Activated naive CD8-positive, alpha-beta T cell treated with anti-CD3 and anti-CD28 coated beads for 36 hours (primary cell): ENCODE data around the gene MYH11. TPM values are rescaled to one million over a fixed set of nuclear protein-coding genes. Genes with fewer than 3 reads are reported as not detected.
A peak's percentile ranks its signal among the peaks of the same experiment; 100 is the strongest.

ENCODE experiments used
- DNase-seq: peaks from one replicate; pipeline ENCODE4 v3.0.0; 2021
- H3K27ac Mint-ChIP-seq: one replicate; pipeline ENCODE4 v1.8.0; 2022; ENCODE audit warnings: mild to moderate bottlenecking, moderate library complexity, mixed read lengths
- H3K27me3 Mint-ChIP-seq: one replicate; pipeline ENCODE4 v1.8.0; 2022; ENCODE audit warnings: mild to moderate bottlenecking, mixed read lengths
- H3K36me3 Mint-ChIP-seq: one replicate; pipeline ENCODE4 v1.8.0; 2021; ENCODE audit warnings: mild to moderate bottlenecking, mixed read lengths
- H3K4me1 Mint-ChIP-seq: one replicate; pipeline ENCODE4 v1.8.0; 2021; ENCODE audit warnings: mixed read lengths
- H3K4me3 Mint-ChIP-seq: one replicate; pipeline ENCODE4 v1.8.0; 2022; ENCODE audit warnings: mild to moderate bottlenecking, moderate library complexity, mixed read lengths
- H3K9me3 Mint-ChIP-seq: one replicate; pipeline ENCODE4 v1.8.0; 2022; ENCODE audit warnings: mixed read lengths
- total RNA-seq, 2 experiments: library from RNA; stranded (reverse); gene quantifications; one replicate each; pipeline ENCODE4 v1.2.3, GENCODE V29; 2021

MYH11 gene
- total RNA-seq, 2 experiments from 2014 or later = not detected

DNA sequence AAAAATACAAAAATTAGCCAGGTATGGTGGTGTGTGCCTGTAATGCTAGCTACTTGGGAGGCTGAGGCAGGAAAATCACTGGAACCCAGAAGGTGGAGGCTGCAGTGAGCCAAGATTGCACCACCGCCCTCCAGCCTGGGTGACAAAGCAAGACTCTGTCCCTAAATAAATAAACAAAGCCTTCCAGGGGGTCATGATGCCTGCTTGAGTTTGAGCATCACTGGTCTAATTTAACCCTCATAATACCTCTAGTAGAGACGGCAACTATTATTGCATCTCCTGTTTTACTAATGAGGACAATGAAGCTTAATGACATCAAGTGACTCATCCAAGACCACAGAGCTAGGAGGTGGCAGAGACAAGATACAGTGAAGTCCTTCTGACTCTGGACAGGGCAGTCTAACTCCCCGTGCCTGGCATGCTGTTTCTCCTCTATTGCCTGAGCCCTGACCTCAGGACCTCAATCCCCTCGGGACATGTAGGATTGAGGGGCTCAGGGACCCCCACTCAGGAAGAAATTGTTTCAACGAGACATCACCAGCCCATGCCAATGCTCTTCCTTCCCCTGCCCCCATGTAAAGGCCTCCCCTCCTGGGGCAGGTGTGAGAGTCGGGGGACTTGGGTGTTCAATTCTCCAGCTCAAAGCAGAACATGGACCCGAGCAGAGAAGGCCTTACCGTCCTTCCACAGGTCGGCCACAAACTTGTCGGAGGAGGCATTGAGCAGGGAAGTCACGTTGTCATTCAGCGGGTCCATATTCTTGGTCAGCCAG lies 103.9 kb downstream of the MYH11 start:
- H3K27ac Mint-ChIP-seq = no peak overlapping the region
- no peaks in the 10 kb centered on the region for H3K4me1 Mint-ChIP-seq
- H3K36me3 Mint-ChIP-seq = no peaks in the 10 kb centered on the region
- H3K9me3 Mint-ChIP-seq = no peaks in the 10 kb centered on the region
- no peak for DNase-seq
- no peak overlapping the region for H3K4me3 Mint-ChIP-seq
- H3K27me3 Mint-ChIP-seq = no peaks in the 10 kb centered on the region

DNA sequence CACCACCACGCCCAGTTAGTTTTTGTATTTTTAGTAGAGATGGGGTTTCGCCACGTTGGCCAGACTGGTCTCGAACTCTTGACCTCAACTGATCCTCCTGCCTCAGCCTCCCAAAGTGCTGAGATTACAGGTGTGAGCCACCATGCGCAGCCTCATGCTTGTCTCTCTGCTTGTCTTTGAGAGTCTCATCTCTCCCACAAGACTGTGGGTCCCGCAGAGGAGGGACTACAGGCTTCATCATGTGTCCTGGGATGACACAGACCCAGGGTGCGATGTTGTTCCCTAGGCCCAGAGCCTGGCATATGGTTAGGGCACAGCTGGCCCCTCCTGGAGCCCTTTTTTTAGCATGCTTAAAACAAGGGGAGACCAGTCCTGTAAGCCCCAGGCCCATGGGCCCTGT lies 104.9 kb downstream of the MYH11 start:
- DNase-seq = no peak
- Mint-ChIP-seq H3K27me3 (no peaks in the 10 kb centered on the region), H3K27ac (no peak overlapping the region), H3K4me3 (no peak overlapping the region), H3K36me3 (no peaks in the 10 kb centered on the region), H3K4me1 (no peaks in the 10 kb centered on the region), H3K9me3 (no peaks in the 10 kb centered on the region)

DNA sequence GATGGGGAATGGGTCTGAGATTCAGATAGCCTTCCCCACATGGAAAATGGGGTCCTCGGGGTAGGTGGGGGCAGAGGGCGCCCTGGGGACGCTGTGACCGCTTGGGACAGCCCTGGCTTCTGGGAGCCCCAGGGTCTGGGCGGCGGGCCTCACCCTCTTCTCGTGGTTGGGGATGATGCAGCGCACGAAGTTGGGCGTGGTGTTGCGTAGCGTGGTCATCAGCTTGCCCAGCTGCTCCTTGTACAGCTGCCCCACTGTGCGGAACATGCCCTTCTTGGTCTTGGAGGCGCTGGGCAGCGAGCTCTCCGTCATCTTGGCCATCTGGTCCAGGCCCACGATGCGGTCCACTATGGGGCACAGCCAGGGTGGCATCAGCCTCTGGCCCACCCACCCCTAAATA lies 106.8 kb downstream of the MYH11 start:
- Mint-ChIP-seq H3K36me3 (no peaks in the 10 kb centered on the region), H3K4me3 (no peak overlapping the region), H3K27me3 (no peaks in the 10 kb centered on the region), H3K9me3 (no peaks in the 10 kb centered on the region), H3K4me1 (no peaks in the 10 kb centered on the region), H3K27ac (no peak overlapping the region)
- no peak for DNase-seq

DNA sequence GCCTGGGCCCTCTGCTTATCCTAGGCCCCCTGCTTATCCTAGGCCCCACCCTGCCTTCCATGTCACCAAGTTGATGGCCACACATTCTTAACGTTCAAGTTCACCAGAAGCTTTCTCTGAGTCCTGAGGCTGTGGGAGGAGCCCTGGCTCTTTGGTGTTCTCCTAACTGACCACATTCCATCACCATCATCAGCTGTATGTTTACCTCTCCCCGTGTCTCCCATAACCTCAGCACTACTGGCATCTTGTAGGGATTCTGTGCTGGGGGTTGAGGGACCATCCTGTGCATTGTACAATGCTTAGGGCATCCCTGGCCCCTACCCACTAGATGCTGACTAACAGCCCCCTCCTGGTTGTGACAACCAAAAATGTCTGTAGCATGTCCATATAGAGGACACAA lies 107.5 kb downstream of the MYH11 start:
- no peak overlapping the region for H3K4me3 Mint-ChIP-seq
- DNase-seq = no peak
- no peaks in the 10 kb centered on the region for H3K27me3 Mint-ChIP-seq
- H3K27ac Mint-ChIP-seq = no peak overlapping the region
- H3K9me3 Mint-ChIP-seq = no peaks in the 10 kb centered on the region
- no peaks in the 10 kb centered on the region for H3K36me3 Mint-ChIP-seq
- no peaks in the 10 kb centered on the region for H3K4me1 Mint-ChIP-seq

DNA sequence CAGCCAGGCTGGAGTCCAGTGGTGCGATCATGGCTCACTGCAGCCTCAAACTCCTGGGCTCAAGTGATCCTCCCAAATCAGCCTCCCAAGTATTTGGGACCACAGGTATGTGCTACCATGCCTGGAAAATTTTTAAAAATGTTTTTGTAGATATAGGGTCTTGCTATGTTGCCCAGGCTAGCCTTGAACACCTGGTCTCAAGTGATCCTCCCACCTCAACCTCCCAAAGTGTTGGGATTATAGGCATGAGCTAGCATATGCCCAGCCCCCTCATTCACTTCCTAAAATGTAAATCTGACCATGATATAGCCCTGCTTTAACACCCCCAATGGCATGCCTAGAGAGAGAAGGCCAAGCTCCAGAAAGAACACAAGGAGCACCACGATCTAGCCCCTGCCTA lies 108.2 kb downstream of the MYH11 start:
- DNase-seq = no peak
- no peaks in the 10 kb centered on the region for H3K4me1 Mint-ChIP-seq
- H3K36me3 Mint-ChIP-seq = no peaks in the 10 kb centered on the region
- no peaks in the 10 kb centered on the region for H3K9me3 Mint-ChIP-seq
- H3K4me3 Mint-ChIP-seq = no peak overlapping the region
- no peaks in the 10 kb centered on the region for H3K27me3 Mint-ChIP-seq
- no peak overlapping the region for H3K27ac Mint-ChIP-seq

DNA sequence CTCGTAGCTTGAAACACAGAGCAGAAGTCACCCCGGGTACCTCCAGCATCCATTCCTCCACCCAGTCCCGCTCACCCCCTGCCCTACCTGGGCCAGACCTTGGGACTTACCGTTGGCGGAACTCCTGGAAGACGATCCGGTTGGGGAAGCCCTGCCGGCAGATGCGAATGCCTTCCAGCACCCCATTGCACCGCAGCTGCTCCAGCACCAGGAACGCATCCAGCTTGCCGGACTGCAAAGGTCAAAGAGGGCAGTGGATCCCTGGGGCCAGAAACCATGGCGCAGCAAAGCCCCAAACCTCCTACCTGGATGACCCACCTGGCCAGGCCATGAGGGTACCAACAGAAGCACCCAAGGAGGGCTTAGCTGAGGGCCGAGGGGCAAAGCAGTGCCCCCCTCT lies 108.9 kb downstream of the MYH11 start:
- no peaks in the 10 kb centered on the region for H3K4me1 Mint-ChIP-seq
- no peaks in the 10 kb centered on the region for H3K27me3 Mint-ChIP-seq
- H3K27ac Mint-ChIP-seq = no peak overlapping the region
- no peaks in the 10 kb centered on the region for H3K36me3 Mint-ChIP-seq
- no peaks in the 10 kb centered on the region for H3K9me3 Mint-ChIP-seq
- no peak overlapping the region for H3K4me3 Mint-ChIP-seq
- no peak for DNase-seq

DNA sequence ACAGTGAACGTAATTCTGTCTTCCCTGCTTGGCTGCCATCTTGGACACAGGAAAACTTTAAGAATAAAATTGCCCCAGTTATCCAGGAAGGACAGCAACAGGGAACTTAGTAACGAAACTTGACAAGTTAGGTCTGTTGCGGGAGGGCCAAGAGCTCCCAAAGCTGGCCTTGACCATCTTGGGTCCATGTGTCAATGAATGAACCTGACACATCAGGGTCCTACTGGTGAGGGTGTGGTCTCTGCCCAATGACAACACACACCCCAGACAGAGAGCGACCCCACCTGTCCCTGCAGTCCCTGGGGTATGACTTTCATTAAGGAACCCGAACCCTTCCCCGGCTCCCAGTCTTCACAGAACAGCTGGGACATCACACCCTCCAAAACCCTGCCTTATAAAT lies 110.5 kb downstream of the MYH11 start:
- Mint-ChIP-seq H3K27ac (no peak overlapping the region), H3K27me3 (no peaks in the 10 kb centered on the region), H3K9me3 (no peaks in the 10 kb centered on the region), H3K4me3 (no peak overlapping the region), H3K4me1 (no peaks in the 10 kb centered on the region), H3K36me3 (peaks cover 3% of the 10 kb centered on the region)
- DNase-seq = no peak

DNA sequence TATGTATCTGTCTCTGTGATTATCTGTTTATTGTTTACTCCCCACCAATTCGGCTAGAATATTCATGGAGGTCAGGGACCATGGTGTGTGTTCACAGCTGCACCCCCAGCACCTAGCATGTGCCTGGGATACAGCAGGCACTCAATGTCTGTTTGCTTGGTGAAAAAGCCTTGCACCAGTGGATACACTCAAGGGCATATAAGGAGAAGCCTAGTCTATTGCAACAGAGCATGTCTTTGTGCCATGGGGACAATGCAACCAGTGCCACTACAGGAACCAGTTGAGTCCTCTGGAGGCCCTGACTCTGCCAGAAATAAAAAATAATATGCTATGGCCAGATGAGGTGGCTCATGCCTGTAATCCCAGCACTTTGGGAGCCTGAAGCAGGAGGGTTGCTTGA lies 113.2 kb downstream of the MYH11 start:
- Mint-ChIP-seq H3K9me3 (no peaks in the 10 kb centered on the region), H3K36me3 (peaks cover 3% of the 10 kb centered on the region), H3K27me3 (no peaks in the 10 kb centered on the region), H3K27ac (no peak overlapping the region), H3K4me3 (no peak overlapping the region), H3K4me1 (no peaks in the 10 kb centered on the region)
- no peak for DNase-seq

DNA sequence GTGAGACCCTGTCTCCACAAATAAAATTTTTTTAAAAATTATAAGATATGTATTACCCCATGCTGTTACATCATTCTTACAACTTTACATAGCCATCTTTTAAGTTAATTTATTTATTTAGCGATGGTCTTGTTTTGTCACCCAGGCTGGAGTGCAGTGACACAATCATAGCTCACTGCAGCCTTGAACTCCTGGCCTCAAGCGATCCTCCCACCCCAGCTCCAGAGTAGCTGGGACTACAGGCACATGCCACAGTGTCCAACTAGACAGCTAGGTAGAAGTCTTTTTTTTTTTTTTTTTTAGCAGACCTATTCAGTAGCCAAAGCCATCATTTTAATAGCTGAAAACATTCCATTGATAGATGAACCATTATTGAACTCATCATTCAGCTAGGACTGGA lies 114.1 kb downstream of the MYH11 start:
- H3K4me1 Mint-ChIP-seq = no peaks in the 10 kb centered on the region
- no peak overlapping the region for H3K27ac Mint-ChIP-seq
- H3K4me3 Mint-ChIP-seq = no peak overlapping the region
- no peak for DNase-seq
- H3K36me3 Mint-ChIP-seq = peaks cover 3% of the 10 kb centered on the region
- no peaks in the 10 kb centered on the region for H3K27me3 Mint-ChIP-seq
- H3K9me3 Mint-ChIP-seq = no peaks in the 10 kb centered on the region

DNA sequence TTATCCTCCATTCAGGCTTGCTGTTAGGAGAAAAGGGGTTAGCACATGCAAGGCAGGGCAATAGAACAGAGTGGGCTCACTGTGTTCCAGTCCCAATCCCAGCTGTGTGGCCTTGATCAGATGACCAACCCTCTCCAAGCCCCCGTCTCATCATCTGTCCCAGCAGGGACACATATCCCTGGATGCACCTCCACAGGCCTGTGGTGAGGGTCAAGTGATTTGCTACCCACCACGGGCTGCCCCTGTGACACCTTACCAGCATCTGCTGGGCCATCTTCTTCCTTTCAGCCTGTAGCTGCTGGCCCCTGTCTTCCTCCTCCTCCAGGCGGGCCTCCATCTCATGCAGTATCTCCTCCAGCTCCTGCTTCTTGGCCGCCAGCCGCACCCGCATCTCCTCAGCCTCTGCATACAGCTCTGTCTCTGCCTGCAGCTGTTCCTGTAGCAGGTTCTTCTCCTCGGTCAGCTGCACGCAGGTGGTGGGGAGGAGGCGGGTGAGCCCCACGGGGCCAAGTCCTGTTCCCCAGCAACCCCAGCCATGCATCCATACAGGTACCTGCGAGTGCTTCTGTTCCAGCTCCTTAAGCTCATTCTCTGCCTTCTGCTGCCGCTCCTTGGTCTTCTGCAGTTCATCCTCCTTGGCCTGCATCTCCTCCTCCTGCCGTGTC lies 115.5 kb downstream of the MYH11 start:
- Mint-ChIP-seq H3K27ac (no peak overlapping the region), H3K4me3 (no peak overlapping the region), H3K9me3 (no peaks in the 10 kb centered on the region), H3K36me3 (peaks cover 3% of the 10 kb centered on the region), H3K27me3 (no peaks in the 10 kb centered on the region), H3K4me1 (no peaks in the 10 kb centered on the region)
- DNase-seq = no peak

DNA sequence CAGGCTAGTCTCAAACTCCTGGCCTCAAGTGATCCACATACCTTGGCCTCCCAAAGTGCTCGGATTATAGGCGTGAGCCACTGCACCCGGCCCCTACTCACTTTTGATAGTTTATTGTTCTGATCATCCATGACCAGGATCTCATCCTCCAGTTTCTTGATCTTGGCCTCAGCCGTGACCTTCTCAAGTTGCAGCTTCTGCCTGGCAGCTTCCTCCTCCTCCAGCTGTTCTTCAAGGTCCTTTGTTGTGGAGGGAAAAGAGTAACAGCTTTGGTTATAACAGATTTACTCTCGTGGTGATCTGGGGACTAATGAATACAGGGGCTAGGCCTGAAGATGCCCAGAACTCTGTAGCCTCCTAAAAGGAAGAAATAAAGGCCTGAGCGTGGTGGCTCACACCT lies 116.9 kb downstream of the MYH11 start:
- DNase-seq = no peak
- H3K27me3 Mint-ChIP-seq = no peaks in the 10 kb centered on the region

DNA sequence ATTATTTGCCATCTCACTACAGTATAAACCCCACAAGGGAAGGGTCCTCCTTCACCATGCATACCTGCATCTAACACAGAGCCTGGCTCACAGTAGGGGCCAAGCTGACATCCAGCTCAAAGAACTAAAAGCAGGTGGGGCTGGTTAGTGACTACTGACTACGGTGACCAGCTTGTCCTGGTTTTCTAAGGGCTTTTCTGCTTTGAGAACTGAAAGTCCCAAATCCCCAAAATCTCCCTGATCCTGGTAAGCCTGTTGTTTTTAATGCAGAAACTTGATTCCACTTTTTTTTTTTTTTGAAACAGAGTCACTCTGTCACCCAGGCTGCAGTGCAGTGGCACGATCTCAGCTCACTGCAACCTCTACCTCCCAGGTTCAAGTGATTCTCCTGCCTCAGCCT lies 117.4 kb downstream of the MYH11 start:
- Mint-ChIP-seq H3K27ac (no peak overlapping the region), H3K9me3 (no peaks in the 10 kb centered on the region), H3K36me3 (peaks cover 3% of the 10 kb centered on the region), H3K4me1 (no peaks in the 10 kb centered on the region), H3K4me3 (no peak overlapping the region), H3K27me3 (no peaks in the 10 kb centered on the region)
- DNase-seq = no peak

More for the DNA sequence above, 116.9 kb downstream of the MYH11 start:
- Mint-ChIP-seq H3K4me3 (no peak overlapping the region), H3K36me3 (peaks cover 3% of the 10 kb centered on the region), H3K27ac (no peak overlapping the region), H3K9me3 (no peaks in the 10 kb centered on the region), H3K4me1 (no peaks in the 10 kb centered on the region)

DNA sequence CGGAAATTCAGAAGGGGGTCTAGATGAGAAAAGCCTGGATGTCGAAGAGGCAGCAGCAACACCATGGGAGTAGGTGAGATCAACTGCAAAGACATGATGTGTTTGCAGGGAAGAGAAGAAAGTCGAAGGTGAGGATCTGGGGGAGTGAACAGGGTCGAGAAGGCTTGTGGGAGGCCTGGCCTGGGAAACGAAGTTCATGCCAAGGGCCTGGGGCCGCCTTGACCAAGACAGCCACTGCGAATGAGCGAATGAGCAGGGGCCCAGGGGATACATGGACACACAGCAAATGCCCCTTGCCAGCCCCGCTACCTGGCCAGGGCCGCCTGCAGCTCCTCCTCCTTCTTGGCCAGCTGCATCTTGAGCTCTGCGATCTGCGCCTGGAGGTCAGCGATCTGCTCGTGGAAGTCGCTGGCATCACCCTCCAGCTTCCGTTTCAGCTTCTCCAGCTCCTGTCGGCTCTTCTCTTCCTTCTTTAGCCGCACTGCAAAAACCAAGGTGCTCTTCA lies 119.6 kb downstream of the MYH11 start:
- H3K27ac Mint-ChIP-seq = no peak overlapping the region
- H3K4me1 Mint-ChIP-seq = no peaks in the 10 kb centered on the region
- H3K27me3 Mint-ChIP-seq = no peaks in the 10 kb centered on the region
- no peaks in the 10 kb centered on the region for H3K9me3 Mint-ChIP-seq
- no peak overlapping the region for H3K4me3 Mint-ChIP-seq
- DNase-seq = no peak
- H3K36me3 Mint-ChIP-seq = peaks cover 3% of the 10 kb centered on the region

DNA sequence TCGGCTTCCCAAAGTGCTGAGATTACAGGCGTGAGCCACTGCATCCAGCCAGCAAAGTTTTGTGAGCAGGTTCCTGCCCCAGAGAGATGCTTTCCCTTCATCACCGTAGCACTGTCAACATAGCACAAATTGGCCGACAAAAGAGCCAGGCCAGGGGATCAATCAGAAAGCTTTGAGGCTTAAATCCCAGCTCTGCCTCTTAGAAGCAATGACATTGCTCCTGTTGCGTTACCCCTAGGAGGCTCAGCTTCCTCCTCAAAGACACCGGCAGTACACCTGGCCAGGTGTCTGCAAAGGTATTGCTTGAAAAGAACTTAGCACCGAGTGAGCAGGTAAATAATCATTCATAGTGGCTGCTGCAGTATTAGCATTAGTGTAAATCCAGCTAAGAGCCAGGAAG lies 120.3 kb downstream of the MYH11 start:
- peak overlapping the region; percentile 42 for H3K27ac Mint-ChIP-seq

DNA sequence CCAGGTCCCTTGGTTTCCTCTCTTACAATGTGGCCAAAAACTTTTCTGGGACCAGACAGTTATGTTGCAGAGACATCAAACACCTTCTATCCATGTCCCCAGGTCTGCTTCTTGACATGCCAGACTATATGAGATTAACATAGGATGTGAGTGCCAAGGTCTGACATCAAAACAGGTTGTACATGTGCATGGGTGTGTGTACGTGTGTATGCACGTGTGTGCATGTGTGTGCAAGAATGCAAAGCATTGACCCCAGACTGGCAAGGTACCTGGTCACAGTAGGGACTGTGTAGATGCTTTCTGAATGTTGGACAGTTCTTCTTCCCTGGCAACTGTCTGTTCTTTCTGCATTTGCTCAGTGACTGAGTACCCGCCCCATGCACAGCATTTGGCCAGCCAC lies 121.2 kb downstream of the MYH11 start:
- H3K27me3 Mint-ChIP-seq = no peaks in the 10 kb centered on the region
- no peak for DNase-seq
- no peaks in the 10 kb centered on the region for H3K36me3 Mint-ChIP-seq
- H3K27ac Mint-ChIP-seq = no peak overlapping the region
- H3K9me3 Mint-ChIP-seq = no peaks in the 10 kb centered on the region
- no peak overlapping the region for H3K4me3 Mint-ChIP-seq
- no peaks in the 10 kb centered on the region for H3K4me1 Mint-ChIP-seq

More for the DNA sequence above, 120.3 kb downstream of the MYH11 start:
- H3K9me3 Mint-ChIP-seq = no peaks in the 10 kb centered on the region
- H3K4me3 Mint-ChIP-seq = no peak overlapping the region
- no peaks in the 10 kb centered on the region for H3K4me1 Mint-ChIP-seq
- DNase-seq = no peak
- H3K27me3 Mint-ChIP-seq = no peaks in the 10 kb centered on the region
- H3K36me3 Mint-ChIP-seq = no peaks in the 10 kb centered on the region

DNA sequence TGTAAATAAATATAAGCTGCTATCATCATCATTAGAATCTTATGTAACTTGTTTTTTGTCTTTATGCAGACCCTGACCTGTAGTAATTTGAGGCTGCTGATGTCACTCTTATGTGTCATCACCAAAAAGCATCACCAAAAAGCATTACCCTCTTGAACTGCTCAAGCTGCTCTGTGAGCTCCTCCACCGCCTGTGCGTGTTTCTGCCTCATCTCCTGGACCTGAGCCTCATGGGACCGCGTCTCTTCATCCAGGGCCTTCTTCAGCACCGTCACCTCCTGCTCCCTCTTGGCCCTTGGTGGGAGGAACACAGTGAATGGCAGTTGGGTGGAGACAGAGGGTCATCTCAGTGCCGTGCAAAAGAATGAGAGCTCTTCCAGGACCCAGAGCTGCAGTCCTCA lies 124.4 kb downstream of the MYH11 start:
- Mint-ChIP-seq H3K27ac (no peak overlapping the region), H3K4me3 (no peak overlapping the region), H3K9me3 (no peaks in the 10 kb centered on the region), H3K4me1 (no peaks in the 10 kb centered on the region), H3K27me3 (no peaks in the 10 kb centered on the region), H3K36me3 (no peaks in the 10 kb centered on the region)
- DNase-seq = no peak
